Right cardiac atrium (tissue), 5 donors: ENCODE measurements around the gene CATSPER3. TPM values are rescaled to one million over a fixed set of nuclear protein-coding genes. Genes with fewer than 3 reads are reported as not detected.

Experiments
- ATAC-seq, 2 donors: fragments of 200-7000 bp; cut with Tn5 transposase; one replicate each; pipeline versions ENCODE4 v1.8.0 to v1.9.1; 2020; ENCODE audit warnings: moderate library complexity in 2 of 2, mild to moderate bottlenecking in 1 of 2
- DNase-seq, 3 donors: peaks; one replicate each; pipeline ENCODE4 v3.0.0-alpha.2; 2020
- H3K27ac ChIP-seq: one replicate; pipeline ENCODE4 v1.5.1; 2013; ENCODE audit warnings: mild to moderate bottlenecking, low read length, control low read depth, moderate library complexity
- H3K27me3 ChIP-seq: one replicate; pipeline ENCODE4 v1.6.1; 2013; ENCODE audit not compliant: control insufficient read depth, insufficient read depth
- H3K4me1 ChIP-seq: one replicate; pipeline ENCODE4 v1.6.1; 2013; ENCODE audit warnings: low read length; ENCODE audit not compliant: control insufficient read depth, insufficient read depth
- H3K4me3 ChIP-seq: one replicate; pipeline ENCODE4 v1.5.1; 2013; ENCODE audit warnings: low read length, control low read depth
- H3K9me3 ChIP-seq: one replicate; pipeline ENCODE4 v1.6.1; 2013; ENCODE audit warnings: low read length; ENCODE audit not compliant: control insufficient read depth
- WGBS: extraction: QIAGEN DNeasy Blood & Tissue Kit; methylation state at CpG from one replicate; pipeline ENCODE4 v1.1.7; 2013; 5-methylcytosine and 5-hydroxymethylcytosine counted together
- intact Hi-C, 4 donors: fragments of 100-400 bp; cut with DNase I; formaldehyde crosslinking; loops; one replicate each; pipeline versions ENCODE4 v1.11.0 to v1.14.0; 2022 to 2023
- polyA plus RNA-seq: library from polyadenylated mRNA; stranded (reverse); fragments of 200-250 nt; gene quantifications from one replicate; pipeline ENCODE4 v1.2.3, GENCODE V29; 2013
- total RNA-seq, 4 donors: library from RNA; stranded (reverse); fragmentation: NEBNext Ultra II Directional; extraction: Animal tissue kit (Norgen Biotek cat#: 25700); gene quantifications; one replicate each; pipeline ENCODE4 v1.2.1, GENCODE V29; 2021
- donor health status: healthy with polysubstance abuse.
- donor health status: DM: no; HTN: yes; CAD: no.
- donor health status: DM: no; HTN: no; CAD: no.
- donor health status: DM: no; HTN: yes; CAD: no; lungs with severe emphysema.
- donor health status: DM: yes; HTN: yes; CAD: no.

The CATSPER3 gene
- total and polyA plus RNA-seq, 5 donors = 0.25 to 0.59 (median 0.54) TPM

DNA sequence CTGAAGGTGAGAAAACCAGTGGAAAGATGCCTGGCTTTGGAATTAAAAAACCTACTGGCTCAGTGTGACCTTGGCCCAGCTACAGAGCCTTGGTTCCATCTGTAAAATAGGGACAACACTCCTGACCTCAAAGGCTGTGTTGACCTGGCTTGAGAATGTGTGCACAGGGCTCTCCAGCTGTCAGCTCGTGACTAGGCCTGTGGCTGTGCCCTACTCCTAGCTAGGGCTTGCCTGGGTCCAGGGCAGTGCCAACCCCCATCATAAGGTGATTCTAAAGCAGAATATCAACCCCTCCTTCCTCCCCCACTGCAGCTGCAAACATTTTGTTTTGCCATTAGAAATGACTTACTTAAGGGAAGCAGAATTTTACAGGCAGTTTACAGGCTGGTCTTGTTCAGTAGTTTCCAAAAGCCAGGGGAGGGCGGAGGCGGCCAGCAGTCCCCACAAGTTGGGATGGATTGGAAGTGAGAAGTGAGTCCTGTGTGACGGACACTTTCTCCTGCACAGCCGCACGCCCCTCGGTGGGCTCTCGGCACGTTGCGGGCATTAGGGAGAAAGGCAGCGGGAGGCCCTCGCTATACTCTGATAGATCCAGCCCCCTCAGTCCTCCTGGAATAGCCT, 59.0 kb downstream of the CATSPER3 start:
- intact Hi-C loops = no loop called here
- Histone ChIP-seq H3K4me1 (peaks cover 4% of the 10 kb centered on the region), H3K4me3 (no peak overlapping the region), H3K27me3 (no peaks in the 10 kb centered on the region), H3K9me3 (no peaks in the 10 kb centered on the region), H3K27ac (no peak overlapping the region)
- ATAC-seq (no peak), DNase-seq (no peak)
- 66% methylated on average over 12 of the region's 12 CpGs for WGBS

DNA sequence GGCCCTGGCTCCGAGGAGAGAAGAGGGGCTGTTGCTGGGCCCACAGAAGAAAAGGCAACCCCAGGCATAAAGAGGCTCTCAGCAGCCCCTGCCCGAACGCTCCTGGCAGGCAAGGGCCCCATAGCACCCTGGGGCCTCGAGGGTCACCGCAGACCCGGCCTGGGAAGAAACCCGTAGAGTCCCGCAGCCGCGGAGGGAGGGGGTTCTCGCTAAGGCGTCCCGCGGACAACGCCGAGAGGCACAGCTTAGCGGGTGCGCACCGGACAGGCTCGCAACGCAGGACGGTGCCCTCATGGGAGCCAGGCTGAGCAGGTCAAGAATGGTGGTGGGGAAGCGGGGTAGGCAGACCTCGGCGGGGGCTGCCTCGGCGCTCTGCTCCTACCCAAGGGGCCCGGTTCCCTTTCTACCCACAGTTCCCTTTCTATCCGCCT, 59.6 kb downstream of the CATSPER3 start:
- no peak for ATAC-seq
- WGBS = 16% methylated on average over 29 of the region's 29 CpGs
- intact Hi-C loops = no loop called here
- H3K9me3 ChIP-seq = no peaks in the 10 kb centered on the region
- H3K4me1 ChIP-seq = peaks cover 4% of the 10 kb centered on the region
- no peaks in the 10 kb centered on the region for H3K27me3 ChIP-seq
- H3K27ac ChIP-seq = no peak overlapping the region
- no peak overlapping the region for H3K4me3 ChIP-seq
- peak in 1 of 3 donors; percentile 41 for DNase-seq

DNA sequence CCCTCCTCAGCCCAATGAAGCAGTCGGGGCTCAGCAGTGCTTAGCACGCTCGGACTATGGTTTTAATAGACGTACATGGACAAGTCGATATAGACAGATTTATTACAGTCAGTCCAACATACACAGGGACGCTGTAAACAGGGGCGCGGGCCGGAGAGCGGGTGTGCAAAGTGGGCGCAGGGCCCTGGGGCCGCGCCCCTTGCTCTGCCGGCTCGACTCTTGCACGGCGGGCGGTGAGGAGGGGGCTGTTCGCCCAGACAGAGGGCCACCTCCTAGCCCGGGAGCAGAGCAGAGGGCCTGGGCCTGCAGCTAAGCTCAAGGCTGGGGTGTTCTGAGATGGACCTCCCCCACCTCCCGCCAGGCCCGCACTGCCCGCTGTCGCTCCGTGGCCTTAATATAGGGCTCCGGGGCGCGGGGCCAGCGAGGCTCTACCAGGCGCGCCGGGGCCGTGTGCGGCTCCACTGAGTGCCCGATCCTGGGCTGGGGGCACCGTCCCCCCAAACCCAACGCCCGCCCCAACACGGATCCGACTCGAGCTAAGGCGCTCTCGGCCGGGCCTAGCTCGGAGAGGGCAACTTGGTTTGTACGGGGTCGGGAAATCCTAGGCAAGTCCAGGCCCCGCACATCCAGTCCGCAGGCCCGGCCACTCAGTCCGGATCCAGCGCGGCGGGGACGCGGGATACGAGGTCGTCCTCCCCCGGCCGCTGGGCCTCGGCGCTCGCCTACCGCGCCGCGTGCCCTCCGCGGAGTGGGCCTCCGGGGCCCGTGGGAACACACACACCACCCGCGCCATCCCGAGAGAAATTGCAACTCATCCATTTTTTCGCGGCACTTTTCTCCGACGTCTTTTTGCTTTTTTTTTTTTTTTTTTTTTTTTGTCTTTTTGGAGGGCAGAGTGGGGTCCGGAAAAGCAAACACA, 60.2 kb downstream of the CATSPER3 start:
- no peaks in the 10 kb centered on the region for H3K27me3 ChIP-seq
- intact Hi-C loops = no loop called here
- no peak overlapping the region for H3K4me3 ChIP-seq

DNA sequence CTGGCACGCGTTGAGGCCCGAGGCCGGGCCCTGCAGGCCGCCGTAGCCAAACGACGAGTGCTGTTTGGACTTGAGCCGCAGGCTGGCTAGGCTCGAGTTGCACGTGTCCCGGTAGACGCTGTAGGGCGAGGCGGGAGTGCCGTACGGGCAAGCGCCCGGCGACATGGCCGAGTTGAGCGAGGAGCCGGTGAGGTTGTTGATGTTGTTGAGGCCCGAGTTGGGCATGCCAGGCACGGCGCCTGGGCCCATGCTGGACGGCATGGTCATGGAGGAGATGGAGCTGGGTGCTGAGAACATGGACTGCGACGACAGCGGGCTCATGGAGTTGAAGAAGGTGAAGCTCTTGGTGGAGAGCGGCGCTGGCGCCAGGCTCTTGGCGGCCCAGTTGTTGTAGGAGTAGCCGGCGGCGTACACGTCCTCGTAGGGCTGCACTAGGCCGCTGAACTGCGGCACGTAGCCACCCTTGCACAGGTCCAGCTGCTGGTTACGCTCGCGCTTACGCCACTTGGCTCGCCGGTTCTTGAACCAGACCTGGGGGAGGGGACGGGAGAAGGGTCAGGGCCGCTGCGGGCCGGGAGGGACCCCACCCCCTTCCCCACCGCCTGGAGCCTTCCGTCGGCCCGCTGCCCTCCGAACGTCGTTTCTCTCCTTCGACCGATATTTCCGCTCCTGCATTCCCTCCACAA, 61.2 kb downstream of the CATSPER3 start:
- intact Hi-C loops = no loop called here
- 9% methylated on average over 62 of the region's 62 CpGs for WGBS
- DNase-seq (peak in 1 of 3 donors; percentile 50), ATAC-seq (no peak)
- Histone ChIP-seq H3K27me3 (no peaks in the 10 kb centered on the region), H3K27ac (no peak overlapping the region), H3K4me3 (no peak overlapping the region), H3K9me3 (no peaks in the 10 kb centered on the region), H3K4me1 (peaks cover 4% of the 10 kb centered on the region)

More for the DNA sequence above, 60.2 kb downstream of the CATSPER3 start:
- Histone ChIP-seq H3K27ac (no peak overlapping the region), H3K9me3 (no peaks in the 10 kb centered on the region), H3K4me1 (peaks cover 4% of the 10 kb centered on the region)
- peak in 1 of 3 donors; percentile 61 for DNase-seq
- ATAC-seq = peak in 1 of 2 donors; percentile 11
- 8% methylated on average over 79 of the region's 79 CpGs for WGBS

DNA sequence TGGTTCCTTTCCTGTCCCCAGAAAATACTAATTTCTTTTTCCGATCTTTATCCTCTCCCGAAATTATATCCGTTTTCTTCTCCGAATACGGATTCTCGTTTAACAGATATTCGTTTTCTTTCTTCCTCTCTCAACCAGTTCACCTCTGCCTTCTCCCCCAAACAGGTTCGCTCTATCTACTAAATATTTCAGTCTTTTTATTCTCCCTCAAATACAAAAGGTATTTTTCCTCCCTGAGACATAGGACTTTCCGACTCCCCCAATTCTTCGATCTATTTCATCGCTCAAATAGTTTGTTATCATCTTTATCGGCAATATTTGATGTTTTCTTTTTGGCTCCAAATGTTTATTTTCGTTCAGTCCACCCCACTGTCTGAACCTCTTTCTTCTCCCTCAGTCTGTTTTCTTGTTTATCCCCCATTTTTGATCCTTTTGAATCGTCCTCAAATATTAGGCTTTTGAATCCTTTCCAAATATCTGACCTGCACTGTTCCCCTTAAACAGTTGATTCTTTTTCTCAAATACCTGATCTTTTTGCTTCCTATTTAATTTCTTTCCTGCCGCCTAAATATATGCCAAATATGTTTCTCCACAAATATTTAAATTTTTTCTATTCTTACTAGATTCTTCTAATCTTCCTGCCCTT, 61.9 kb downstream of the CATSPER3 start:
- Histone ChIP-seq H3K27ac (no peak overlapping the region), H3K9me3 (no peaks in the 10 kb centered on the region), H3K4me1 (peaks cover 4% of the 10 kb centered on the region), H3K4me3 (no peak overlapping the region), H3K27me3 (no peaks in the 10 kb centered on the region)
- ATAC-seq = no peak
- DNase-seq = no peak
- WGBS = 10% methylated on average over 15 of the region's 15 CpGs
- intact Hi-C loops = no loop called here

DNA sequence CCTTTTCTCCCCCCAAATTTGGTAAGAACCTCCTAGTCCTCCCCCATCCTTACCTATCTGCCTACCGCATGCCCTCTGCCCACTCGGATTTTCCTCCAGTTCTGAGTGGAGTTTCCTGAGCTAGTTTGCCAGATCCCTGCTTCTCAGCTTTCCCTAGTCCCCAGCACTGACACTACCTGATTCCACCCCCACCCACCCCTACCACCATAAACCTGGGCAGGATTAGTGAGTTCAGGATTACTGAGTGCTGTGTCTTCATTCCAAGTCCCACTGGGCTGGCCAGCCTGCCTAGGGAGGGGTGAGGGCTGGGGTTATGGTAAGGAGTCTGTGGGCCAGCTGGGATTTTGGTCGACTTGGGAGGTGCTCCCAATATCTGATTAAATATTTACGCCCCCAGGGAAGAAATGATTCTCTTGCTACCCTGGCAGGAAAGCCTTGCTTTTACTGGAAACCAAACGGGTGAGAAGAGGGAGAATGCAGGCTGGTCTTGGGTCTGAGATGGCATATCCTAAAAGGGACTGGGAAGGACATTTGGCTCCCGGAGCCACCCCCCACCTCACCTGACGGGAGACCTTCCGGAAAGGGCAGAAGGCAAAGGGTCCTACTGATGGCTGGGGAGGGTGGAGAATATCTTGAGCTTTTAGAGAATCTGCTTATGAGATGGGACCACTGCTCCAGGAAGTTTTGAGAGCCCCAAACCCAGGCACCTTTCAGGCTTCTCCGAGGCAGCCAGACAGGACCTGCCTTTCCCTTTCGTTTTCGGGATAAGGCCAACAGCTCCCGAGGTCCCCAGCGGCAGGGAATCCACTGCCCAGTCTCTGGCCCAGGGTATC, 62.6 kb downstream of the CATSPER3 start:
- Histone ChIP-seq H3K4me1 (peaks cover 4% of the 10 kb centered on the region), H3K27ac (no peak overlapping the region), H3K4me3 (peak overlapping the region; percentile 5), H3K27me3 (no peaks in the 10 kb centered on the region), H3K9me3 (no peaks in the 10 kb centered on the region)
- WGBS = 9% methylated on average over 13 of the region's 13 CpGs
- DNase-seq (peak in 1 of 3 donors; percentile 21), ATAC-seq (no peak)
- intact Hi-C loops = no loop called here

DNA sequence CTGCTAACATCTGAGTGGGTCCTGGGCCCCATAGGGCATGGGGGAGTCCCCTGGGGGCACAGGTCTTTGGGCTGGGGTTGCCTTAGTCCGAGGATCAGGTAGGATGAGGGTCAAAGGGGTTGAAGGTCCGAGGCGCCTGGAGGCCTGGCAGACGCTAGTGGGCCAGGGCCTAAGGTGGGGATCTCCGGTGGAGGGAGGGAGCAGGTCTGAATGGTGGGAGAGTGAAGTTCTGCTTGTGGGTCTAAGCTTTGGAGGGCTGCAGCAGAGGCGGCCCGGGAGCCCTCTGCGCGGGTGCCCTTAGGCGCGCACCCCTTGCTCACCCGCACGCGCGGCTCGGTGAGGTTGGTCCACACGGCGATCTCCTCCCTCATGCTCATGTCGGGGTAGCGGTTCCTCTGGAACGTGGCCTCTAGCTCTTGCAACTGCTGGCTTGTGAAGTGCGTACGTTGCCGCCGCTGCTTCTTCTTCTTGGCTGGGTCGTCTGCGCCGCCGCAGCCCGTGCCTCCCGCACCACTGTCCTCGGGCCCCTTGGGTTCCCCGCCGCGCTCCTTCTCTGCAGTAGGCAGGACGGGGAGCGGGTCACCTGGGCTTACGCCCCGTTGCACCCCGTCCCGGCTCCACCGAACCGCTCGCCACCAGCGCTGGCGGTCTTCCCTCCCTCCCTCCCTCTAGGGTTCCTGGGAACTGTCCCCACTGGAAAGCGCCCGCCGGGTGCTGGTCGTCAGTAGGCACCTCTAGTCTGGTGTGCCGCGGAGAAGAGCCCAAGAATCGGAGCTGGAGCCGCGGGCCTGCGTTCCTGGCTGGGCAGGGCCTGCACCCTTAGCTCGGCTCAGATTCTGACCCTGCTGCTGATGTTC, 63.5 kb downstream of the CATSPER3 start:
- Histone ChIP-seq H3K27me3 (no peaks in the 10 kb centered on the region), H3K4me3 (peak overlapping the region; percentile 5), H3K9me3 (no peaks in the 10 kb centered on the region), H3K27ac (no peak overlapping the region), H3K4me1 (peaks cover 4% of the 10 kb centered on the region)
- WGBS = 8% methylated on average over 57 of the region's 57 CpGs
- ATAC-seq (no peak), DNase-seq (peak in 1 of 3 donors; percentile 53)
- intact Hi-C loops = no loop called here

DNA sequence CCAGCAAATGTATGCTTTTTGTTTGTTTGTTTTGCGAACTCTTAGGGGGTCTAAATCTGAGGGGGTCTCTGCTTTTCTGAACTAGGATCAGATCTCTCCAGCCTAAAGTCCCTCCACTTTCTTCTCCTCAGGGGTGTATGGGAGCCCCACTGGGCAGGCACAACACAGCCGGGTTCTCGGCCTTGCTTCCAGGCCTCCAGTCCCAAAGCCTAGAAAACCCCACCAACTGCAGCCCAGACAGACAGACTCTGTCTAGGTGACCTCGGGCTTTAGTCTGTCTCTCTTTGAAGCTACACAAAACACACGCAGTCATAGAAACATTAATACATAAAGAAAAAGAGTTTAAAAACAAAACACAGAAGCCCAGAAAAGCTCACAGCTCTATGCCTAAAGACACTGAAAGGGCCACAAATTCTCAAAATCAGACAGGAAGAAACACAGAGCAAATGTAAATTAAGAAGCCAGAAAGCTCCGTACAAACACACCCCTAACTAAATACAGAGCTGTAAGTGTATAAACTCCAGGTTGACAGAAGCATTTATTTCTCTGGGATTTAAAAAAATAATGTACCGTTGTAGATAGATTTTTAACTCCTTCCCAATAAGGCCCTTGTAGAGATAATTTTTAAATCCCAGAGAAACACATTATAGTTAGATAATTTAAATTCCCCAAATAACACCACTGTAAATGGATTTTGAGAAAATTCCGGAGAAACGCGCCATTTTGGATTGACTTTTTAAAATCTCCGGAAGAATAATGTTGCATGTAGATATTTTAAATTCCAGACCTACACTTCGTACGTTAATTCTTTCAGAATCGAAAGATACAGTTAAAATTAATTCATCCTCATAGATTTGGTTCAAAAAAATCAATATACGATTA, 64.3 kb downstream of the CATSPER3 start:
- WGBS = 28% methylated on average over 15 of the region's 15 CpGs
- intact Hi-C loops = no loop called here
- Histone ChIP-seq H3K9me3 (no peaks in the 10 kb centered on the region), H3K4me1 (peaks cover 4% of the 10 kb centered on the region), H3K4me3 (no peak overlapping the region), H3K27me3 (no peaks in the 10 kb centered on the region), H3K27ac (no peak overlapping the region)
- ATAC-seq (no peak), DNase-seq (no peak)

DNA sequence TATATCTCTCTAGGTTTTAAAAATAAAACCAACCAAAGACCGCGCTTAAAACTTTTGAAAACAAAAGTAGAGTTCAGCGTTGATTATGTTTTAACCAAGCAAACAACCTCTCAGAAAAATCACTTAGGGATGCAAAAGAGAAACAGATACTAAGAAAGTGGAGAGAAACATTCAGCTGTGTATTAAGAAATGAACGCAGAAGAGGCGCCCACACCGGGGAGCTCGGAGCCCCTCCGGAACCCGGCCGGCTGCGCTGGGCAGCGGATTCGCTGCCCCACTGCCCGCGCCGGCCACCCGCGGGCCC, 64.9 kb downstream of the CATSPER3 start:
- Histone ChIP-seq H3K4me1 (peaks cover 4% of the 10 kb centered on the region), H3K27ac (no peak overlapping the region), H3K27me3 (no peaks in the 10 kb centered on the region), H3K9me3 (no peaks in the 10 kb centered on the region), H3K4me3 (peak overlapping the region; percentile 46)
- WGBS = 5% methylated on average over 18 of the region's 18 CpGs
- ATAC-seq (no peak), DNase-seq (no peak)
- intact Hi-C loops = no loop called here
